ENCODE results near the gene UCN3.

UCN3 gene

GRCh38 chr10:5334196-5334880 is 30.4 kb upstream of the UCN3 start:
- no peak overlapping the region for H3K4me3 ChIP-seq (ENCODE audit: low read depth, low read length)
- TF ChIP-seq, protein P1, sequence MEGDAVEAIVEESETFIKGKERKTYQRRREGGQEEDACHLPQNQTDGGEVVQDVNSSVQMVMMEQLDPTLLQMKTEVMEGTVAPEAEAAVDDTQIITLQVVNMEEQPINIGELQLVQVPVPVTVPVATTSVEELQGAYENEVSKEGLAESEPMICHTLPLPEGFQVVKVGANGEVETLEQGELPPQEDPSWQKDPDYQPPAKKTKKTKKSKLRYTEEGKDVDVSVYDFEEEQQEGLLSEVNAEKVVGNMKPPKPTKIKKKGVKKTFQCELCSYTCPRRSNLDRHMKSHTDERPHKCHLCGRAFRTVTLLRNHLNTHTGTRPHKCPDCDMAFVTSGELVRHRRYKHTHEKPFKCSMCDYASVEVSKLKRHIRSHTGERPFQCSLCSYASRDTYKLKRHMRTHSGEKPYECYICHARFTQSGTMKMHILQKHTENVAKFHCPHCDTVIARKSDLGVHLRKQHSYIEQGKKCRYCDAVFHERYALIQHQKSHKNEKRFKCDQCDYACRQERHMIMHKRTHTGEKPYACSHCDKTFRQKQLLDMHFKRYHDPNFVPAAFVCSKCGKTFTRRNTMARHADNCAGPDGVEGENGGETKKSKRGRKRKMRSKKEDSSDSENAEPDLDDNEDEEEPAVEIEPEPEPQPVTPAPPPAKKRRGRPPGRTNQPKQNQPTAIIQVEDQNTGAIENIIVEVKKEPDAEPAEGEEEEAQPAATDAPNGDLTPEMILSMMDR (IDR thresholded peaks at IDR 0.05; ENCODE audit: borderline replicate concordance, insufficient read depth, low read depth, low read length) = no peak

DNA sequence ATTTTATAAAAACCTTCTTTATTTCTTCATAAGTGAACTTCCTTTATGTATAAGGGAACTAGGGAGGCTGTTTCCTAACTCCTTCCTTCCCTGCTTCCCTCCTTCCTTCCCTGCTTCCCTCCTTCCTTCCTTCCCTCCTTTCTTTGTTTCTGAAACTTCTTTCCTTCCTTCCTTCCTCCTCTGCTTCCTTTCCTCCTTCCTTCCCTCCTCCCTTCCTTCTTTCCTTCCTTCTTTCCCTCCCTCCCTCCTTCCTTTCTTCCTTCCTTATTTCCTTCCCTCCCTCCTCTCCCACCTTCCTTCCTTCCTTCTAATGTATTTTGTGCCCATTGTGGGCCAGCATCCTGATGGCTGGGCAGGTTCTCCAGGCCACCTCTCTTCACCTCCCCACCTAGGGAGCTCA is 26.8 kb upstream of the UCN3 start:
- no peak overlapping the region for H3K4me3 ChIP-seq (ENCODE audit: low read depth, low read length)
- TF ChIP-seq, protein P1 (IDR thresholded peaks at IDR 0.05; ENCODE audit: borderline replicate concordance, insufficient read depth, low read depth, low read length) = no peak

DNA sequence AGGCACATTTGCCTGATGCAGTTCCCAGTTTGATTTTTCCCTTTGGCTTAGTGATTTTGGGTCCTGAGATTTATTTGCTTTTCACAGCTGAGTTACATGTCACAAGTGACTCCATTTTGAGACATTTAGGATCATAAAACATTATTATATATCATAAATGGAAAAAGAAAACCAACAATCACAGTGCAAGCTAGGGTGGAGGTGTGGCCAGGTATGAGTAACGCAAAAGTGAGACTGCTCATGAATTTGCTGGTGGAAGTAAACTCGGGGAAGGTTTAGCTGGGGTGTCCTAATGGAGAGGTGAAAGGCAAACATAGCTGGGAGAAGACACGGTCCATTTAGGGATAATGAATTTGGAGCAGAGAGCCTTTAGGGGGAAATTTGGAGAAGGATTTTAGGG is 21.7 kb upstream of the UCN3 start:
- no peak overlapping the region for H3K4me3 ChIP-seq (ENCODE audit: low read depth, low read length)
- TF ChIP-seq, protein P1 (IDR thresholded peaks at IDR 0.05; ENCODE audit: borderline replicate concordance, insufficient read depth, low read depth, low read length) = no peak

DNA sequence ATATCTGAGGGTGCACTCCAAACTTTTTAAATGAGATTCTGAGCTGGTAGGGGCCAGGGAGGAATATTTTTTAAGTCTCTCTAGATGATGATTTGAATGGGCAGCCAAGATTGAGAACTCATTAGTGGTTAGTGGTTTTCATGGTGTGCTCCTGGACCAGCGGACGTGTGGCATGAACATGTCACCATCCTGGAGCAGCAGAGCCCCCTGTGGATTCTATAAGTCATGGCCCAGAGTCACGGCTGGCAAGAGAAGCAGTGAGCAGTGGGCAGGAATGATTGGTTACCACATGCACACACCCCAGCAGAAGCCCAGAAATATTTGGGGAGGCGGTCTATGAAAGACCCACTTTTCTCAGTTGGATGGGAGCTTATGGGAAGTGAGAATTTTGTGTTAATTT is 21.2 kb upstream of the UCN3 start:
- TF ChIP-seq, protein P1 (IDR thresholded peaks at IDR 0.05; ENCODE audit: borderline replicate concordance, insufficient read depth, low read depth, low read length) = 0 out of 2 replicates have a peak, but pooled peaks have one; percentile 7
- no peak overlapping the region for H3K4me3 ChIP-seq (ENCODE audit: low read depth, low read length)

GRCh38 chr10:5343979-5344378 is 20.8 kb upstream of the UCN3 start:
- TF ChIP-seq, protein P1 (IDR thresholded peaks at IDR 0.05; ENCODE audit: borderline replicate concordance, insufficient read depth, low read depth, low read length) = no peak
- H3K4me3 ChIP-seq (ENCODE audit: low read depth, low read length) = no peak overlapping the region

DNA sequence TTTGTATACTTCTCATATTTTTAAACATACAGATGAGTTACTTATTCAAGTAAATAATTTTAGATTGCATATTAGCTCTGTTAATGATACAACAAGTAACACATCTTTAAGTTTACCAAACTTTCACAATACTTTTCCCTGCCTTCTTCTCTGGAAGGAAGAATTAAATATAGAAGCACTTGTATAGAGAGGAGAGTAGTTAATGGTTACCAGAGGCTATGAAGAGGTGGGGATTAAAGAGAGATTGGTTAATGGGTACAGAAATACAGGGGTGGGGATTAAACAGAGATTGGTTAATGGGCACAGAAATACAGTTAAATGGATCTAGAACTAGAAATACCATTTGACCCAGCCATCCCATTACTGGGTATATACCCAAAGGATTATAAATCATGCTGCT is 20.0 kb upstream of the UCN3 start:
- TF ChIP-seq, protein P1 (IDR thresholded peaks at IDR 0.05; ENCODE audit: borderline replicate concordance, insufficient read depth, low read depth, low read length) = no peak
- no peak overlapping the region for H3K4me3 ChIP-seq (ENCODE audit: low read depth, low read length)

GRCh38 chr10:5346881-5347280 is 17.9 kb upstream of the UCN3 start:
- no peak overlapping the region for H3K4me3 ChIP-seq (ENCODE audit: low read depth, low read length)
- TF ChIP-seq, protein P1 (IDR thresholded peaks at IDR 0.05; ENCODE audit: borderline replicate concordance, insufficient read depth, low read depth, low read length) = no peak
